B cell (primary cell): ENCODE results near the gene NPAS4. TPM values are rescaled to one million over a fixed set of nuclear protein-coding genes. Genes with fewer than 3 reads are reported as not detected.

Source experiments
- ATAC-seq: fragments of 200-7000 bp; cut with Tn5 transposase; one replicate; pipeline ENCODE4 v1.10.0; 2021; ENCODE audit warnings: low read depth, mild to moderate bottlenecking, moderate number of reproducible peaks, moderate library complexity
- CTCF ChIA-PET: fragments of 350-600 bp; sonication (Branson Sonifier 250); formaldehyde crosslinking; loops from one replicate; lab custom pipeline; 2021; ENCODE audit warnings: antibody characterized with exemption, inconsistent platforms; lab: Charles Lee
- POLR2A ChIA-PET: fragments of 350-600 bp; sonication (Branson Sonifier 250); formaldehyde crosslinking; loops from one replicate; lab custom pipeline; 2021; ENCODE audit warnings: antibody characterized with exemption; lab: Charles Lee
- DNase-seq: peaks from one replicate; pipeline ENCODE4 v3.0.0; 2013
- H2AFZ ChIP-seq: 2 replicates; pipeline ENCODE4 v1.6.1; 2012; ENCODE audit warnings: mild to moderate bottlenecking, low read depth, low read length; ENCODE audit not compliant: insufficient read depth, poor library complexity, severe bottlenecking
- H3K27ac ChIP-seq, 2 donors: 1 replicate in 1 of 2; 2 replicates in 1 of 2; pipeline ENCODE4 v1.5.1; 2012 to 2013; ENCODE audit warnings: low read length in 2 of 2, mild to moderate bottlenecking in 2 of 2, moderate library complexity in 1 of 2
- H3K27me3 ChIP-seq, 4 experiments: fragments of 200-600 bp in 1 of 4; sonication (generic) in 1 of 4; replicated peaks in 1 of 4; 1 replicate in 2 of 4; 2 replicates in 2 of 4; pipeline versions ENCODE4 v1.6.1 to v1.7.0; 2013 to 2016; ENCODE audit warnings: low read length in 3 of 4, mild to moderate bottlenecking in 2 of 4, mixed read lengths in 1 of 4, moderate library complexity in 1 of 4; ENCODE audit not compliant: insufficient read depth in 4 of 4, control insufficient read depth in 3 of 4; ENCODE audit errors: control extremely low read depth in 1 of 4
- H3K36me3 ChIP-seq, 2 experiments: replicated peaks in 1 of 2; 1 replicate in 1 of 2; 2 replicates in 1 of 2; pipeline versions ENCODE4 v1.6.1 to v1.7.1; 2013; ENCODE audit warnings: low read length in 1 of 2; ENCODE audit not compliant: insufficient read depth in 2 of 2, control insufficient read depth in 1 of 2; ENCODE audit errors: control extremely low read depth in 1 of 2, extremely low read depth in 1 of 2
- H3K4me1 ChIP-seq, 2 donors: fragments of 200-600 bp in 1 of 2; sonication (generic) in 1 of 2; 1 replicate in 1 of 2; 2 replicates in 1 of 2; pipeline versions ENCODE4 v1.5.1 to v1.6.1; 2013 to 2017; ENCODE audit warnings: low read length in 2 of 2; ENCODE audit not compliant: control insufficient read depth in 2 of 2, insufficient read depth in 2 of 2
- H3K4me2 ChIP-seq: replicated peaks from 2 replicates; pipeline ENCODE3; 2012; ENCODE audit warnings: mild to moderate bottlenecking, low read depth, low read length; ENCODE audit not compliant: poor library complexity, severe bottlenecking
- H3K4me3 ChIP-seq, 5 experiments: fragments of 200-600 bp in 1 of 5; sonication (generic) in 1 of 5; 1 replicate in 3 of 5; 2 replicates in 2 of 5; pipeline versions ENCODE4 v1.5.1 to v1.7.0; 2011 to 2016; ENCODE audit warnings: low read length in 4 of 5, mild to moderate bottlenecking in 4 of 5, low read depth in 2 of 5, control low read depth in 1 of 5, moderate library complexity in 1 of 5; ENCODE audit not compliant: insufficient read depth in 1 of 5; ENCODE audit errors: control extremely low read depth in 1 of 5, extremely low read depth in 1 of 5
- H3K79me2 ChIP-seq: fragments of 200-600 bp; sonication (generic); one replicate; pipeline ENCODE4 v1.6.0; 2016; ENCODE audit warnings: low read length; ENCODE audit not compliant: control insufficient read depth, insufficient read depth
- H3K9ac ChIP-seq: fragments of 200-600 bp; sonication (generic); 2 replicates; pipeline ENCODE4 v1.6.1; 2017; ENCODE audit warnings: mild to moderate bottlenecking, low read length, moderate library complexity
- H3K9me3 ChIP-seq, 3 donors: one replicate each; pipeline versions ENCODE4 v1.6.1 to v1.7.1; 2013; ENCODE audit warnings: low read length in 2 of 3; ENCODE audit not compliant: control insufficient read depth in 2 of 3, insufficient read depth in 1 of 3; ENCODE audit errors: control extremely low read depth in 1 of 3
- H4K20me1 ChIP-seq: 2 replicates; pipeline ENCODE4 v1.6.0; 2012; ENCODE audit warnings: mild to moderate bottlenecking, low read length; ENCODE audit not compliant: insufficient read depth, control insufficient read depth, poor library complexity, severe bottlenecking
- H3K27ac Mint-ChIP-seq: one replicate; pipeline ENCODE4 v1.8.0; 2021; ENCODE audit warnings: mixed read lengths
- H3K27me3 Mint-ChIP-seq: one replicate; pipeline ENCODE4 v1.8.0; 2021; ENCODE audit warnings: mixed read lengths
- H3K4me1 Mint-ChIP-seq: one replicate; pipeline ENCODE4 v1.8.0; 2021; ENCODE audit warnings: mixed read lengths
- H3K4me3 Mint-ChIP-seq: one replicate; pipeline ENCODE4 v1.8.0; 2021; ENCODE audit warnings: mixed read lengths
- H3K9me3 Mint-ChIP-seq: one replicate; pipeline ENCODE4 v1.8.0; 2022; ENCODE audit warnings: mixed read lengths; ENCODE audit not compliant: insufficient read depth
- EZH2 ChIP-seq: IDR thresholded peaks from 2 replicates; pipeline ENCODE4 v1.6.1; 2012; ENCODE audit warnings: borderline replicate concordance, low read depth, mild to moderate bottlenecking, moderate library complexity, low read length; ENCODE audit not compliant: insufficient read depth, poor library complexity, severe bottlenecking
- WGBS: methylation state at CpG from one replicate; pipeline ENCODE4 v1.1.5; 2013; ENCODE audit warnings: missing lambda C conversion rate; ENCODE audit not compliant: insufficient coverage; 5-methylcytosine and 5-hydroxymethylcytosine counted together
- intact Hi-C: fragments of 100-400 bp; cut with micrococcal nuclease; formaldehyde crosslinking; loops from one replicate; pipeline ENCODE4 v1.10.0; 2022
- polyA plus RNA-seq: library from polyadenylated mRNA; depleted of rRNA; stranded (reverse); fragments of >200 nt; gene quantifications from 2 replicates; pipeline ENCODE4 v1.2.3, GENCODE V29; 2012
- total RNA-seq, 2 donors: library from RNA; stranded (reverse); fragments of 120-200 nt in 1 of 2; gene quantifications; 1 replicate in 1 of 2; 2 replicates in 1 of 2; pipeline versions ENCODE4 v1.2.3 to v1.2.4, GENCODE V29; 2013 to 2022
- TF ChIP-seq, protein P1 (sequence below): fragments of 200-600 bp; IDR thresholded peaks from one replicate; pipeline ENCODE4 v1.8.0; 2022; ENCODE audit warnings: antibody characterized with exemption, mild to moderate bottlenecking

The NPAS4 gene
- total and polyA plus RNA-seq, 2 donors (not counting 1 experiment from before 2014, with no cell fraction given): not detected

DNA sequence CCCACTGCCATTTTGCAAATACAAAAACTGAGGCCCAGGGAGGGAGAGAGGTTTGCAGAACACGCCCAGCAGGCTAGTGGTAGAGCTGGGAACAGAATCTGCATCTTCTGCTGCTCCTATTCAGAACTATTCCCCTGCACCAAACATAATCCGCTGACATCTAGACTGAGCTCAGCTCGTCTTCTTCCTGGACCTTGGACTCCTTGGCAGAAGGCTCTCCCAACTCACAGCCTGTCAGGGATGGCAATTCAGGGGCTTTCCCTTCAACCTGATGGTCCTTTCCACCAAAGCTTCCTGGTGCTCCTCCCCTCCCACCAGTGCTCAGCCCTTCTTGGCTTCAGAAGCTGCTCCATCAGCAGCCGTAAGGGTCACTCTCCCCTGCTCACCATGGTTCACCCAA, 9.5 kb upstream of the NPAS4 start:
- Histone ChIP-seq H3K4me2 (no peak overlapping the region), H3K9me3 (no peaks in the 10 kb centered on the region), H3K36me3 (no peaks in the 10 kb centered on the region), H2AFZ (no peak overlapping the region), H3K4me3 (no peak overlapping the region), H3K79me2 (no peaks in the 10 kb centered on the region), H3K9ac (no peak overlapping the region), H3K27me3 (peaks cover 0 to 62% (median 23%) of the 10 kb centered on the region in 4 experiments), H3K27ac (no peak overlapping the region), H3K4me1 (peaks cover 5 to 6% of the 10 kb centered on the region in 2 donors), H4K20me1 (no peaks in the 10 kb centered on the region)
- ChIA-PET POLR2A (interaction anchor here (0.6 kb wide), 1 partner anchor 353 kb away, joined by 3 read pairs; no protein-coding TSS in a partner anchor), CTCF (interaction anchor here (1.0 to 7.8 kb wide), 5 partner anchors 23 to 314 kb away, joined by 3 to 92 read pairs (median 3); partner anchors contain the start of genes MRPL11 and RBM4B)
- Mint-ChIP-seq H3K4me1 (peaks cover 4% of the 10 kb centered on the region), H3K9me3 (no peaks in the 10 kb centered on the region), H3K4me3 (no peak overlapping the region), H3K27me3 (peaks cover 59% of the 10 kb centered on the region), H3K27ac (no peak overlapping the region)
- intact Hi-C loops: no loop called here
- TF ChIP-seq, protein P1, sequence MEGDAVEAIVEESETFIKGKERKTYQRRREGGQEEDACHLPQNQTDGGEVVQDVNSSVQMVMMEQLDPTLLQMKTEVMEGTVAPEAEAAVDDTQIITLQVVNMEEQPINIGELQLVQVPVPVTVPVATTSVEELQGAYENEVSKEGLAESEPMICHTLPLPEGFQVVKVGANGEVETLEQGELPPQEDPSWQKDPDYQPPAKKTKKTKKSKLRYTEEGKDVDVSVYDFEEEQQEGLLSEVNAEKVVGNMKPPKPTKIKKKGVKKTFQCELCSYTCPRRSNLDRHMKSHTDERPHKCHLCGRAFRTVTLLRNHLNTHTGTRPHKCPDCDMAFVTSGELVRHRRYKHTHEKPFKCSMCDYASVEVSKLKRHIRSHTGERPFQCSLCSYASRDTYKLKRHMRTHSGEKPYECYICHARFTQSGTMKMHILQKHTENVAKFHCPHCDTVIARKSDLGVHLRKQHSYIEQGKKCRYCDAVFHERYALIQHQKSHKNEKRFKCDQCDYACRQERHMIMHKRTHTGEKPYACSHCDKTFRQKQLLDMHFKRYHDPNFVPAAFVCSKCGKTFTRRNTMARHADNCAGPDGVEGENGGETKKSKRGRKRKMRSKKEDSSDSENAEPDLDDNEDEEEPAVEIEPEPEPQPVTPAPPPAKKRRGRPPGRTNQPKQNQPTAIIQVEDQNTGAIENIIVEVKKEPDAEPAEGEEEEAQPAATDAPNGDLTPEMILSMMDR: no peak
- no peak for TF ChIP-seq EZH2
- ATAC-seq (no peak), DNase-seq (no peak)
- WGBS: 79% methylated on average over 3 of the region's 4 CpGs

DNA sequence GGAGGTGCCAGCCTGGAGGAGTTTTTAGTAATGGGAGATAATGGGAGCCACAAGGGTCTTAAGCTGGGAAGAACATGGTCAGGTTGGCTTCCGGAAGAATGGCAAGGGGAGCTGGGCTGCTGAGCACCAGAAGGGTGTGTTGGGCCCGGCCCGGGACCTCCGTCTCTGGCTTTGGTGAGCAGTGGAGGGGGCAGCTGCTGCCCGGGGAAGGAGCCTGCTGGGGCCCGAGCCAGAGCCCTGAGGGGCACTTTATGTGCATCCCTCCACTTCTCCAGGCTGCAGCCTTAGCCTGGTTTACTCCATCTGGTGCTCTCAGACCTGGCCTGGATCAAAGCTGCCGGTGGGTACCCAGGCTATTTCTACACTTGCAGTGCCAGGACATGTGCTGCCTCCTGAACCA, 8.7 kb upstream of the NPAS4 start:
- Histone ChIP-seq H3K79me2 (no peaks in the 10 kb centered on the region), H3K36me3 (no peaks in the 10 kb centered on the region), H4K20me1 (no peaks in the 10 kb centered on the region), H3K4me1 (peaks cover 6 to 9% of the 10 kb centered on the region in 2 donors), H3K27me3 (peaks cover 0 to 70% (median 31%) of the 10 kb centered on the region in 4 experiments), H3K27ac (no peak overlapping the region), H3K4me3 (no peak overlapping the region), H3K4me2 (no peak overlapping the region), H3K9ac (no peak overlapping the region), H3K9me3 (no peaks in the 10 kb centered on the region), H2AFZ (no peak overlapping the region)
- peaks cover 4% of the 10 kb centered on the region for H3K4me1 Mint-ChIP-seq
- H3K4me3 Mint-ChIP-seq: no peak overlapping the region
- no peak overlapping the region for H3K27ac Mint-ChIP-seq
- intact Hi-C loops: no loop called here
- no peaks in the 10 kb centered on the region for H3K9me3 Mint-ChIP-seq
- 87% methylated on average over 7 of the region's 7 CpGs for WGBS
- DNase-seq (no peak), ATAC-seq (no peak)
- peaks cover 63% of the 10 kb centered on the region for H3K27me3 Mint-ChIP-seq
- TF ChIP-seq EZH2: no peak
- TF ChIP-seq, protein P1: no peak
- POLR2A ChIA-PET: interaction anchor here (0.6 kb wide), 1 partner anchor 16 kb away, joined by 5 read pairs; no protein-coding TSS in a partner anchor
- CTCF ChIA-PET: interaction anchor here (0.8 to 7.8 kb wide), 4 partner anchors 10 to 268 kb away, joined by 3 to 92 read pairs (median 4); partner anchors contain the start of gene RBM4B
